VCaP (cell line): ENCODE measurements around the gene TNNI3K.

ENCODE experiments used
- H3K27ac ChIP-seq: fragments of 450-650 bp; 2 replicates; pipeline ENCODE4 v1.5.1; 2017
- TF ChIP-seq, protein P1 (sequence below): fragments of 450-650 bp; conservative IDR thresholded peaks from 2 replicates; pipeline ENCODE4 v1.5.1; 2017; ENCODE audit warnings: mild to moderate bottlenecking, moderate library complexity

TNNI3K gene, protein sequence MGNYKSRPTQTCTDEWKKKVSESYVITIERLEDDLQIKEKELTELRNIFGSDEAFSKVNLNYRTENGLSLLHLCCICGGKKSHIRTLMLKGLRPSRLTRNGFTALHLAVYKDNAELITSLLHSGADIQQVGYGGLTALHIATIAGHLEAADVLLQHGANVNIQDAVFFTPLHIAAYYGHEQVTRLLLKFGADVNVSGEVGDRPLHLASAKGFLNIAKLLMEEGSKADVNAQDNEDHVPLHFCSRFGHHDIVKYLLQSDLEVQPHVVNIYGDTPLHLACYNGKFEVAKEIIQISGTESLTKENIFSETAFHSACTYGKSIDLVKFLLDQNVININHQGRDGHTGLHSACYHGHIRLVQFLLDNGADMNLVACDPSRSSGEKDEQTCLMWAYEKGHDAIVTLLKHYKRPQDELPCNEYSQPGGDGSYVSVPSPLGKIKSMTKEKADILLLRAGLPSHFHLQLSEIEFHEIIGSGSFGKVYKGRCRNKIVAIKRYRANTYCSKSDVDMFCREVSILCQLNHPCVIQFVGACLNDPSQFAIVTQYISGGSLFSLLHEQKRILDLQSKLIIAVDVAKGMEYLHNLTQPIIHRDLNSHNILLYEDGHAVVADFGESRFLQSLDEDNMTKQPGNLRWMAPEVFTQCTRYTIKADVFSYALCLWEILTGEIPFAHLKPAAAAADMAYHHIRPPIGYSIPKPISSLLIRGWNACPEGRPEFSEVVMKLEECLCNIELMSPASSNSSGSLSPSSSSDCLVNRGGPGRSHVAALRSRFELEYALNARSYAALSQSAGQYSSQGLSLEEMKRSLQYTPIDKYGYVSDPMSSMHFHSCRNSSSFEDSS

DNA sequence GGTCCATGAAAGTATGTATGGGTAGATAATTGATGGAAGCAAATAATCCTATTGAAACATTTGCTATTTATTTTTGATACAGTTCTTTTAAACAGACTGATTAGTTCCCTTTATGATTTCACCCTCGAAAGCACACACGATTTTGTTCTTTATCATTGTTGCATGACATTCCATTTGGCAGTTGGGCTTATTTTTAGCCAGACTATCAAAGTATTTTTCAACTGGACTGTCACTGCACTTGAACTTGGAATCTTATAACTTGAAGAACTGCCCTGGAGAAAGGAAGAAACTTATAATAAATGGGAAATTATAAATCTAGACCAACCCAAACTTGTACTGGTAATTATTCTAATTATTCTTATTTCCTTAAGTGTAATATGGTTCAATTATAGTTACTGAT lies at the start of gene TNNI3K:
Gene TNNI3K (plus strand): TSS at position 235 of the 400 bp plus-strand sequence. CDS start 65 bp downstream, at position 300.
- H3K27ac ChIP-seq: no peak within 1 kb of the TSS
- TF ChIP-seq, protein P1, sequence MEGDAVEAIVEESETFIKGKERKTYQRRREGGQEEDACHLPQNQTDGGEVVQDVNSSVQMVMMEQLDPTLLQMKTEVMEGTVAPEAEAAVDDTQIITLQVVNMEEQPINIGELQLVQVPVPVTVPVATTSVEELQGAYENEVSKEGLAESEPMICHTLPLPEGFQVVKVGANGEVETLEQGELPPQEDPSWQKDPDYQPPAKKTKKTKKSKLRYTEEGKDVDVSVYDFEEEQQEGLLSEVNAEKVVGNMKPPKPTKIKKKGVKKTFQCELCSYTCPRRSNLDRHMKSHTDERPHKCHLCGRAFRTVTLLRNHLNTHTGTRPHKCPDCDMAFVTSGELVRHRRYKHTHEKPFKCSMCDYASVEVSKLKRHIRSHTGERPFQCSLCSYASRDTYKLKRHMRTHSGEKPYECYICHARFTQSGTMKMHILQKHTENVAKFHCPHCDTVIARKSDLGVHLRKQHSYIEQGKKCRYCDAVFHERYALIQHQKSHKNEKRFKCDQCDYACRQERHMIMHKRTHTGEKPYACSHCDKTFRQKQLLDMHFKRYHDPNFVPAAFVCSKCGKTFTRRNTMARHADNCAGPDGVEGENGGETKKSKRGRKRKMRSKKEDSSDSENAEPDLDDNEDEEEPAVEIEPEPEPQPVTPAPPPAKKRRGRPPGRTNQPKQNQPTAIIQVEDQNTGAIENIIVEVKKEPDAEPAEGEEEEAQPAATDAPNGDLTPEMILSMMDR: no peak

DNA sequence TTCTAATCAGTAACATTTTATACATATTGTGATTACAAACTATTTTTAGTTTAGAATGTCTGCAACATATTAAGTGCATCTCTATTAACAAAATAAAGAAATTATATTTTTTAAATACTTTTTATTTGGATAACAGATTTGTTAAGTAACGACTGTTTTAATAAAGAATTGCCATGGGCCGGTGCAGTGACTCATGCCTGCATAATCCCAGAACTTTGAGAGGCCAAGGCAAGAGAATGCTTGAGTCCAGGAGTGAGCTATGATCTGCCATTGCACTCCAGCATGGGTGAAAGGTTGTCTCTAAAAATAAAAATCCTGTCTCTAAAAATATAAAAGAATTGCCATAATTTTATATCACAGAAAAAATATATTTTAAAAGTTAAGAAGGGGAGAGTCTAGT lies 41.3 kb upstream of the TNNI3K start:
- no peak overlapping the region for H3K27ac ChIP-seq
- TF ChIP-seq, protein P1: no peak

DNA sequence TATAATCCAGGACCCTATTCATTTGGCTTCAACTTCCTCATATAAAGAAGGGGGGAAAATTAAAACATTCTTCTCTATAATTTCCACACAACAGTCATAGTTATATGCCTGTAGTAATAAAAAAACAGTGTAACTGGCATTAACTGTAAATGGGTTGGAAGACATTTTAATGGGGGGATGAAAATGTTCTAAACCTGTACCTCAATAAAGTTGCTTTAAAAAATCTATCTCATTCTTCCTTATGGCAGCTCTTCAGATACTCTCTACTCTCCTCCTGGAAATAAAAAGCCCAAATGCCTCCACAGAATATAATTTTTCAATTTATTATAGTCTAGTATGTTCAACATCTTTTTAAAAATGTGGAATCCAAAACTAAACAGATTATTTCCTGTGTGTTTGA lies 39.8 kb upstream of the TNNI3K start:
- TF ChIP-seq, protein P1: no peak

DNA sequence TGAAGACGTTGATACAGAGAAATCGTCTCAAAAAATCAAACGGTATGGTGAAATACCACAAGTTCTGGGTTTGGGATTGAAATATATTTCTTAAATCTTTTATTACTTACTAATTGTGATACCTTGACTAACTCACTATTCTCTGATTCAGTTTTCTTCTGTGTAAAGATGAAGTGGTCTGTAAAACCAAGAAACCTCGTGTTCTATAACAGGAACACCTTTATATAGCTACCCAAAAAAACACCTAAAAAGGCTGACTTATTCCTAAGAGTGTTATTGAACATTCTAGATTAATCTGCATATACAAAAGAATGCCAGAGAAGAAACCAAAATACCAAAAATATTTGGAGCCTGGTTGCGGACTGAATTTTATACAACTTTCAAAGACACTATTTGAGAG lies 37.9 kb upstream of the TNNI3K start:
- TF ChIP-seq, protein P1: no peak
- peak overlapping the region; percentile 53; the same call in 1 of the 2 replicates for H3K27ac ChIP-seq

More for the DNA sequence above, 39.8 kb upstream of the TNNI3K start:
- no peak overlapping the region for H3K27ac ChIP-seq

DNA sequence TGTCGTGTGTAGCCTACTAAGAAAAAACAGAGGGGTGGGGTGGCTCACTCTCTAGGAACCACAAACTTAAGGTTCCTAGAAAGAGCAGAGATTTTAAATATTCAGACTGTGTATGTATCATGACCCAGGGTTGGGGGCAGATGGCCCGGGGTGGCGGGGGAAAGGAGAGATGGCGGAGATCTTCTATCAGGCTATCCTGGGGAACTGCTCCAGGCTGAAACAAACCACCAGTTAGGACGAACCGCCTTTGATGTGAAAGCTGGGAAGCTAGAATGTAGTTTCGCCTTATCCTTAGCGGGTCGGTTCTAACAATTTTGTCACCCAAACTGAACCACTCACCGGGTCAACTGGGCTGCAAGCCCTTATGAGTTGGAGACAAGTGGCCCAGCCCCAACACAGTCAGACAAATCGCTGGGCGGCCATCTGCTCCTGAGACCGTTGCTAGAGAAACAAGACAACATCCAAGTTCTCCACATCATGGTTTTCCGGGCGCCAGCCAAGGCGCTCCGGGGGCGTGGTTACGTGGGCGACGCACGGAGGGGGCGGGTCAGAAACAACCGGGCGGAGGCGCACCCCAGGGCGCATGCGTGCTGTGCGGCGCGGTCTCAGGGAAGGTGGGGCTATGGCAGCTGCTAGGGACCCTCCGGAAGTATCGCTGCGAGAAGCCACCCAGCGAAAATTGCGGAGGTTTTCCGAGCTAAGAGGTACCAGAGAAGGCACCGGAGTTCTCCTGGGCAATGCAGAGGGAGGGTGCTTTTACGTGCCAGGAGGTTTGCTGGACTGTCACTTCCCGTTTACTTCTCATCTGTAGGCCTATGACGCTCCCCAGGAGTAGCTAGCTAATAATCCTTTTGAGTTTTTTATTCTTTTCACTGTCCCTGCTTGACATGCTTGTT lies 37.3 kb upstream of the TNNI3K start, which contains the start of the genes FPGT and LRRIQ3:
Gene FPGT (plus strand): TSS at position 586 of the 896 bp plus-strand sequence. CDS start 37 bp downstream, at position 623.
Gene LRRIQ3 (minus strand): TSS at position 520 of the 896 bp plus-strand sequence. CDS start 14,492 bp downstream, outside the sequence.
- TF ChIP-seq, protein P1: no peak

DNA sequence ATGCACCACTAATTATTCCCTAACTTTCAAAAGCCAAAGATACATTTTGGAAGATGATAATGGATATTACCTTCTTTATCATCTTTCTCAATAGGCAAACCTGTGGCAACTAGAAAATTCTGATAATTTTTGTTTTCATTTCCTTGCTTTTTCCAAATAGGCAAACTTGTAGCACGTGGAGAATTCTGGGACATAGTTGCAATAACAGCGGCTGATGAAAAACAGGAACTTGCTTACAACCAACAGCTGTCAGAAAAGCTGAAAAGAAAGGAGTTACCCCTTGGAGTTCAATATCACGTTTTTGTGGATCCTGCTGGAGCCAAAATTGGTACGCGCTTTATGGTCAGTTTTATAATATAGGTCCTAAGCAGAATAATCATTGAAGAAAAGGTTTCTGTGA lies 35.7 kb upstream of the TNNI3K start:
- H3K27ac ChIP-seq: no peak overlapping the region

More for the DNA sequence above, 37.3 kb upstream of the TNNI3K start, which contains the start of the genes FPGT and LRRIQ3:
- H3K27ac ChIP-seq: peak within 1 kb of the TSS; percentile 53

More for the DNA sequence above, 35.7 kb upstream of the TNNI3K start:
- TF ChIP-seq, protein P1: no peak
